Bronchial epithelial cell (primary cell): Measurements from ENCODE around the gene LRRIQ1. TPM values are rescaled to one million over a fixed set of nuclear protein-coding genes. Genes with fewer than 3 reads are reported as not detected.

ENCODE experiments used
- DNase-seq: peaks from one replicate; pipeline ENCODE4 v3.0.0-alpha.2; 2010; ENCODE audit warnings: low read depth
- FAIRE-seq: peaks from 2 replicates; lab custom pipeline; 2011; peaks lifted over from hg19 to GRCh38; lab: Jason Lieb, UNC
- H3K27me3 ChIP-seq: 2 replicates; pipeline ENCODE4 v1.5.1; 2011; ENCODE audit warnings: low read length; ENCODE audit not compliant: control insufficient read depth, insufficient read depth
- H3K36me3 ChIP-seq: 2 replicates; pipeline ENCODE4 v1.5.1; 2011; ENCODE audit warnings: low read length; ENCODE audit not compliant: control insufficient read depth, insufficient read depth
- H3K4me3 ChIP-seq: 2 replicates; pipeline ENCODE4 v1.5.1; 2011; ENCODE audit warnings: mild to moderate bottlenecking, low read depth, low read length, control low read depth
- CTCF ChIP-seq: IDR thresholded peaks from 2 replicates; pipeline ENCODE4 v1.5.1; 2011; ENCODE audit warnings: mild to moderate bottlenecking, moderate library complexity, low read length, control low read depth, inconsistent platforms; ENCODE audit not compliant: insufficient read depth, severe bottlenecking
- total RNA-seq: library from RNA; depleted of rRNA; stranded (reverse); fragments of >200 nt; gene quantifications from 2 replicates; pipeline ENCODE4 v1.2.1, GENCODE V29; 2014

Gene LRRIQ1
- under 0.01 and 0.38 TPM in 2 replicates for total RNA-seq

- FAIRE-seq (no peak), DNase-seq (peak; percentile 85)
- Histone ChIP-seq H3K36me3 (no peaks in the 10 kb centered on the region), H3K27me3 (peaks cover 1% of the 10 kb centered on the region), H3K4me3 (peak within 1 kb of the TSS; percentile 59)
- no peak for TF ChIP-seq CTCF
Measured at GRCh38 chr12:85036234-85036707, at the start of gene LRRIQ1, which contains the start of gene TSPAN19. TSS of gene LRRIQ1 (plus strand) at chr12:85036351. CDS start at chr12:85038177, 1,826 bp downstream. TSS of gene TSPAN19 (minus strand) at chr12:85036277. CDS start at chr12:85029946, 6,331 bp downstream.

GRCh38 chr12:84986586-84986985 lies 49.6 kb upstream of the LRRIQ1 start:
- FAIRE-seq = no peak

GRCh38 chr12:84994426-84994825 lies 41.7 kb upstream of the LRRIQ1 start:
- TF ChIP-seq CTCF = no peak
- H3K27me3 ChIP-seq = no peaks in the 10 kb centered on the region
- H3K36me3 ChIP-seq = no peaks in the 10 kb centered on the region
- H3K4me3 ChIP-seq = no peak overlapping the region
- DNase-seq (no peak), FAIRE-seq (no peak)

More at GRCh38 chr12:84986586-84986985, 49.6 kb upstream of the LRRIQ1 start:
- no peaks in the 10 kb centered on the region for H3K36me3 ChIP-seq
- TF ChIP-seq CTCF = no peak
- H3K27me3 ChIP-seq = no peaks in the 10 kb centered on the region
- no peak overlapping the region for H3K4me3 ChIP-seq
- DNase-seq = no peak

GRCh38 chr12:84995641-84996040 lies 40.5 kb upstream of the LRRIQ1 start:
- DNase-seq = peak; percentile 58
- no peak for TF ChIP-seq CTCF
- Histone ChIP-seq H3K4me3 (no peak overlapping the region), H3K36me3 (no peaks in the 10 kb centered on the region), H3K27me3 (no peaks in the 10 kb centered on the region)
- no peak for FAIRE-seq

- TF ChIP-seq CTCF = no peak
- no peaks in the 10 kb centered on the region for H3K36me3 ChIP-seq
- no peak for DNase-seq
- no peaks in the 10 kb centered on the region for H3K27me3 ChIP-seq
- no peak overlapping the region for H3K4me3 ChIP-seq
- no peak for FAIRE-seq
Measured at GRCh38 chr12:84996759-84997158, 39.4 kb upstream of the LRRIQ1 start.

GRCh38 chr12:84998341-84998740 lies 37.8 kb upstream of the LRRIQ1 start:
- Histone ChIP-seq H3K36me3 (no peaks in the 10 kb centered on the region), H3K27me3 (no peaks in the 10 kb centered on the region), H3K4me3 (no peak overlapping the region)
- TF ChIP-seq CTCF = no peak
- FAIRE-seq = no peak
- DNase-seq = no peak
